ENCODE measurements around the gene RASSF4.

Gene RASSF4

DNA sequence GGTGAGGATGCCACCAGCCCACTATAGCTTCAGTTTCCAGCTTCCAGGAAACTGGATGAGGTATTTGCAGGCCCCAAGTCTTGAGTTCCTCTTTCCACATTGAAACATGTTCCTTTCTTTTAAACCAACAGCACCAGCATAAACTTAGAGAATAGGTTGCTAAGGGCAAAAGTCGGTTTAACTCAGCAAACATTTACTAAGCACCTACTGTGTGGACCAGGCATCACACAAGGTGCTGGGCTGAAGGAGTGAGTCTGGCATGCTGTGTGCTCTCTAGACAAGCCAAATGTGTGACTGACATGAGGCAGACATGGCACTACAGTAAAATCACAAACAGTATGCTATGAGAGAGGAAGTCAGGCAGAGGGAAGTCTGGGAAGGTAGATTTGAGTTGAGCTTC, 11.0 kb upstream of the RASSF4 start:
- DNase-seq (ENCODE audit: low read depth) = no peak

DNA sequence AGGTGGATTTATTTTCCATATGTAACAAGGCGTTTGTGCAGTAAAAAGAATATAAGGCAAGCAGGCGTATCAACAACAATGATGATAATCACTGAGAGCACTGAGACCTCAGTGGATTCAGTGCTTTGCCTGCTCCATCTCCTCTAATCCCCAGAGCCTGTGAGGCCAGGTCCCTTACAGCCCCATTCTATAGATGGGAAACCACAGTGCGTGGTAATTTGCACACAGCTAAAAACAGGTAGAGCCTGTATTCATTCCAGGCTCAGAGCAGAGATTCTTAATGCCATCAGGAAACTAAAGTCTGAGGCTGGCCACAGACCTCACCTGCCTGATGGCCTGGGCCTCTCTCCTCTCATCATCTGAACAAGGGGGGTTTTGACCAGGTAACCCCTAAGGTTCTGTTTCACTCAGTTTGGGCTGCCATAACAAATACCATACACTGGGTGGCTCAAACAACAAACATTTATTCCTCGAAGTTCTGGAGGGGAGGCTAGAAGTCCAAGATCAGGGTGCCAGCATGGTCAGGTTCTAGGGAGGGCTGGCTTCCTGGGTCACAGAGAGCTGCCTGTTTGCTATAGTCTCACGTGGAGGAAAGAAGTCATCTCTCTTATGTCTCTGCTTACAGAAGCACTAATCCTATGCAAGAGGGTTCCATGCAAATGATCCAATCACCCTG, 10.3 kb upstream of the RASSF4 start:
- no peak for DNase-seq (ENCODE audit: low read depth)

DNA sequence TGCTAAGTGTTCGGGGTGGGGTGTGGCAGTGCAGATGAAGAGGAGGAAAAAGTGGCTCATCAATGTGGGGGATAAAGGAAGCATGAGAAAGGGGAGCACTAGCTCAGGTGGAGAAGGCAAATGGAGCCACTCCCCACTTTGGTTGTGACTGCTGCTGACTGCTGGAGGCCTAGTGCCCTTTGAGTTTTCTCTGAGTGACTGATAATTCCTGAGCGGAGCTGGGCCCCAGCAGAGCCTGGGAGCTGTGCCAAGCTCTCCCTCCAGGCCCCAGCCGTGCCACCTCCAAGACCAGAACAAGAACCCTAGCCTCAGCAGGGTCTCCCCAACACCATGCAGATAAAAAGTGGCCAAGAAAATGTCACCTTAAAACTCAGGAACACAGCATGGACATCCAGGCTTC, 9.7 kb upstream of the RASSF4 start:
- no peak for DNase-seq (ENCODE audit: low read depth)

DNA sequence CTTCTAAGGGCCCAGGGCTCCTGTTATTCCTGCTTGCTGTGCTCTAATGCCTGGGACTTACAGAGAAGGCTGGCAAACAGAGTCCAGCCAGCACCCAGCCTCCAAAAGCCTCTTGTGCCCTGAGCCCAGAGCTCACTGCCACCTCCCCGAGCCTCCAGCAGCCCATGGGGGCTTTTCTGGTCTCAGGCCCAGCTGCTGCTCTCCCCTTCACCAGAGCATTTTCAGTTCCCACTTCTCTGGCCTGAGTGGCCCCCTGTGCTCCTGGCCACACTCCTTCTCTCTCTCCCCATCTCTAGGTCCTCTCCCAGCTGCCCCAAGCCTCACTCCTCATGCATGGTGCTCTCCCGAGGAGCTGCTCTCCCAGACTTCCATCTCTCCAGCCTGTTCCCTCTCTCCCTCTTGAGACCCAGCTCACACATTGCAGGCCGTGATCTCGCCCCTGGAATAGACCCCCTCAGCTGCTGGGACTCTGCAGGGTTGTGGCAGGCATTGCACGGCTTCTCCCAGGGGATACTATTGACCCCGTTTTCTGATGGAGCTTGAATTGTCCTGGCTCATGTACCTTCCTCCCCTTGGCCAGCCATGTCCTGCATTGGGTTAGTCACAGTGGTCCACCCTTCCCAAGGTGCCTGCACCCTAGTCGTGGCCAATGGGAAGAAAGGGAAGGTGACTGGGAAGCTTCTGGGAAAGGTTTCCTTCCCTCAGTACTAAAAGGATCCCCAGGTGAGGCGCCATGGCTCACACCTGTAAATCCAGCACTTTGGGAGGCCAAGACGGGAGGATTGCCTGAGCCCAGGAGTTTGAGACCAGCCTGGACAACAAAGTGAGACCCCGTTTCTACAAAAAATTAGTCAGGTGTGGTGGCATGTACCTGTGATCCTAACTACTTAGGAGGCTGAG, 9.0 kb upstream of the RASSF4 start:
- no peak for DNase-seq (ENCODE audit: low read depth)

DNA sequence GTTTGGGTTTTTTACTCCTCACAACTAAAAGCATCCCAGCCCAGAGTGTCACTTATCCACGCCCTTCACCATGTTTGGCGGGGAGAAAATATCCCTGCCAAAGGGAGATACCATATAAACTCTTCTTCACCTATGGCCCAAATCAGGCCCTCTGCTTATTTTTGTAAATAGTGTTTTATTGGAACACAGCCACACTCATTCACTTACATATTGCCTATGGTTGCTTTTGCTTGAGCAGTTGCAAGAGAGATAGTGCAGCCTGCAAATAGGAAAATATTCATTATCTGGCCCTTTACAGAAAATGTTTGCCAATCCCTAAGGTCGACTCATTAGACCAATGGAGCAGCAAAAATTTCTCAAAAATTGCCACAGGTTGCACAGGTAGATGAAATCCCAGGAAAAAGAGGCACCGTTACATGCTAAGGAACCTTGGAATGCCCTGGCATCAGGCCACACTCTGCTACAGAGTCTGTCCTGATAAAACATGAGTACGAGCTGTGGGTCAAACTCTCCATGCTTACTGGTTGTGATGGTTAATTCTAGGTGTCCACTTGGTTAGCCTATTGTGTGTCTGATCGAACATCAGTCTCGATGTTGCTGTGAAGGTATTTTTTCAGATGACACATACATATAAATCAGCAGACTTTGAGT, 7.9 kb upstream of the RASSF4 start:
- DNase-seq (ENCODE audit: low read depth) = no peak

DNA sequence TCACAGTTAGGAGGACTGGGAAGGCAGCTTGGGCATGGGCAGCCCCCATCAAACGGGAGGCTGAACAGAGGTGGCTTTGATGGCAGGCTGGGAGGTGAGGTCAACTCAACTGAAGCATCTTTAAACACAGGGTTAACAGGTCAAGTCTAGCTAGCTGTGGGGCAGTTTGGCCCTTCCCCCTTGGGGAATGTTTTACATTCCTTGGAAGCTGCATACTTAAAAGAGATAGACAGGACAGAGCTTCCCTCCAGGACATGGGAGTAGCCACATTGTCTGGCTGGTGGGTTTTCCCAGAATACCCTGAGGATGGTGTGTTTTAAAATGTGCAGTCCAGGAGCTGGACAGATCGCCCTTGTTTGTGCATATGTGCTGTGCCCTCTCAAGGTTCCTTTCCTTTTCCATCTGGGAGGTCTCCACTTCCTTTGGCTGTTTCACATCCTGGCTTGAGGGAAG, 6.8 kb upstream of the RASSF4 start:
- no peak for DNase-seq (ENCODE audit: low read depth)

DNA sequence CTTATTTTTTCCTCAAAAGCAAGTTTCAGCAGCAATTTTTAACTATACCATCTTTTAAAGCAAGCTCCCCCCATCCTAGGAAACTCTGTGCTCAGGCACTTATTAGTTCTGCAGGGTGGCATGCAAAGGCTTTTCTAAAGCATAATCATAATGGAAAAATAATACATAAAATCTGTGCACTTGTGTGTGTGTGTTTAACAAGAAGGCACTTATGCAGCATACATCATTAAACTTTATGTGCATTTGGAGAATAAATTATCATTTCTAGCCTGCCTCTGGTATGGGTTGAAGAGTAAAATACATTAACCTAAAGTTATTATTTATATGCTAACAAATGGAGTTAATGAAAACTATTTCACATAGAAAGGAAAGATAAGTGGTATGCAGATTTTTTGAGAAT, 5.6 kb upstream of the RASSF4 start:
- DNase-seq (ENCODE audit: low read depth) = no peak

DNA sequence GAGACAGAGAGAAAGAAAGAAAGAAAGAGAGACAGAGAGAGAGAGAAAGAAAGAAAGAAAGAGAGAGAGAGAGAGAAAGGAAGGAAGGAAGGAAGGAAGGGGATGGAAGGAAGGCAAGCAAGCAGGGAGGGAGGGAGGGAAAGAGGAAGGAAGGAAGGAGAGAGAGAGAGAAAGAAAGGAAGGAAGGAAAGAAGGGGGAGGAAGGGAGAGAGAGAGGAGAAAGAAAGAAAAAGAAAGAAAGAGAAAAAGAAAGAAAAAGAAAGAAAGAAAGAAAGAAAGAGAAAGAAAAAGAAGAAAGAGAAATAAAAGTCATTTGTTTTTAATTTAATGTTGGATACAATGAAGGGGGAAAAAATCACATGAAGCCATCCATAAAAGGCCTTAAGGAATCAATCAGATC, 4.6 kb upstream of the RASSF4 start:
- DNase-seq (ENCODE audit: low read depth) = no peak

DNA sequence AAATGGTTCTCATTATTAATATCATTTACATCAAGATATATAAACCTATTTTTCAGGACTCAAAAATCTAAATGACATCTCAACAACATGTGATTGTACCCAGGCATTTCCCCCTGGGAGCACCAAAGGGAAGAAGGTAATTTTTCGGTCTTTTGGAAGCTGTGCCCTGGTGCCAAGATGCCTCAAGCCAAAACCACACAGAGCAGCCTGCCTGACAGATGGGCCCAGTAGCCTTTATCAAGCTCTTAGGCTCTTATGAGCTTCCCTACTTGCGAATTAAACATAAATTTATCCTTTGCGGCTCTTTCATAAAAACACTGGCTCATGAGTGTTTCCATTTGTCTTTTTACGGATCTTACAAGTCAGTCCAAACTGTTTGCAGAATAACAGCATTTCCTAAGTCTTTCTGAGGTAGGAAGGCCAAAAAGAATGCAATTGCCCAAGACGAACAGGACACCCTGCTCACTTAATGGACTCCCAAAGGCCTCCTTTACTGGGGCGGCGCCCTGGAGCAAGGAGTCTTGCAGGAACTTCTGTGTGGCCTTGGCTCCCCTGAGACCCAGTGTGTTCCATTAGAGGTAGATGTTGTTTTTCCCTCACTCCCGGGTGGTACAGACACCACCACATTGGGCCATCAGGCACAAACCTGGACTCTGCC, 4.1 kb upstream of the RASSF4 start:
- DNase-seq (ENCODE audit: low read depth) = no peak

DNA sequence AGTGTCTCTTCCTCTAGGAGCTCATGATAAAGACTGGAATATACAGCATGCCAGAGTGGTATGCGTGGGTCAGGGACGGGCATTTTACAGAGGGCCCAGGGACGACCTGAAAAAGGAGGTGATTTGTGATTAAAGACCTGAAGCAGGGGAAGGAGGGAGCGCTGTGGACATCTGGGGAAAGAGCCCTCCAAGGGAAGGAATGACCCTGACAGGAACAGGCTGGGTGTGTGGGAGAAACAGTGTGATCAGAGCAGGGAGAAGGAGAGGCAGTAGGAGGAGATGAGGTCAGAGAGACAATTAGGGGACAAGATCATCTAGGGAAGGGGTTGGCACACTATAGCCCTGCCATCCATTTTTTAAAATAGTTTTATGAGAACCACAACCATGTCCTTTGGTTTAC, 3.4 kb upstream of the RASSF4 start:
- DNase-seq (ENCODE audit: low read depth) = no peak

DNA sequence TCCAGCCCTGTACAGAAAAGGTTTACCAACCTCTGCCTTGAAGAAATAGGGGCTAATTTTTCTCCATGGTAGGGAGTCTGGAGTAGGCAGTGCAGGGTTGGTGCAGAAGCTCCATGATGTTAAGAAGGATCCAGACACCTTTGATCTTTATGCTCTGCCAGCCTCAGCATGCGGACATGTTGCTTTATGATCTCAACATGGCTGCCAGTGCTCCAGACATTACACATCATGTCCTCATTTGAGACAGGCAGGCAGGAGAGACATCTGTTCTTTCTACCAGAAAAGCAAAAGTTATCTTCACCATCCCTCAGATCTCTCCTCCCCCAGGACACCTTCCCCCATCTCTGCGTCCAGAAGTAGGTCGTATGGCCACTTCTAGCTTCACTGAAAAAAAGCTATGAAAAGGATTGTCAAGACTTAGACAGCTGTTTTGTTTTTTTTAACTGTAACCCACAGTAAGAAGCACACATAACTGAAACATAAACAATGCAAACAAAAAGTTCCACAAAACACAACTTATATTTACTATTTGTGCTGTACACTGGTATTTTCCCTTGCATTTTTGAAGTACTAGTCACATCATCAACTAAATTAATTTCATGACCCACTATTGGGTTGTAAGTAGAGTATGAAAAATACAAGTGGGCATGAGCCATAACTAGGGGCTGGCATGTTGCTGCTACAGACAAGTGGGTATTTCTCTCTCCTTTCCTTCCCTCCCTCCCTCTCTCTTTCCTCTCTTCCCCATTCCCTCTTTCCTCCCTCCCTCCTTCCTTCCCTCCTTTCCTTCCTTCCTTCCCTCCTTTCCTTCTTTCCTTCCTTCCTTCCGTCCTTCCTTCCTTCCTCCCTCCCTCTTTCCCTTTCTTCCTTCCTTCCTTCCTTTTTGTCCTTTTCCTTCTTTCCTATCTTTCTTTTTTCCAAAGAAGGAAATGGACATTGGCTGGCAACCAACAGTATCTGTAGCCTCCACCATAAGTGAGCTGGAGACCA, 2.6 kb upstream of the RASSF4 start:
- DNase-seq (ENCODE audit: low read depth) = no peak

DNA sequence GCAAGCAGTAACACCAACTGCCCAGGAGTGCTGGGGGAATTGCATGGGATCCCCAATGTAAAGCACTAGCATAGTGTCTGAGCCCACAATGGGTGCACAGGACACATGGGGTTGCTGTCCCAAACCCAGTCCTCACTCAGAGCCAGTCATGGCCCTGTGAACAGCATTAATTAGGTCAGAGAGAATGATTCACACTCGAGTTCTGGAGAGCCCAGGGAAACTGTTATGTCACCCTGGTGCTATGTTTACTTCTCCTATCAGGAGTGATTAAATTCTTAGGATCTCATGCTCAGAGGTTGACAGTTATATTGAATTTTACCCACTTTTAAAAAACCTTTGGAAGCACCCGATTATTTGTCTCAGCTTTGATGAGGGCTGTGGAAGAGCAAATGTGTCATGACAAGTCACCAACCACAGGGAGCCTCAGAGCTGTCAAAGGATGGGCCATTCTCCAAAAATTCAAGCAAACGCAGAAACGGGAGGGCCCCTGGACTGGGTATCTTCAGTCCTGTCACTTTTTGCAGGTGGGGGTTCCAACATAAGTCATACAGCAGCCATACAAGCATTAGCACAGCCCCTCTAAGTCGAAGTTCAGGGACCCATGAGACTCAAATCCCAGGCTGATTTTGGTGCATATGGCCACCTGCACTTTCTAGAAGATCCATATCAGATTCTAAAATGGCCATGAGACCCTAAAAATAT, 1.3 kb upstream of the RASSF4 start:
- DNase-seq (ENCODE audit: low read depth) = no peak

DNA sequence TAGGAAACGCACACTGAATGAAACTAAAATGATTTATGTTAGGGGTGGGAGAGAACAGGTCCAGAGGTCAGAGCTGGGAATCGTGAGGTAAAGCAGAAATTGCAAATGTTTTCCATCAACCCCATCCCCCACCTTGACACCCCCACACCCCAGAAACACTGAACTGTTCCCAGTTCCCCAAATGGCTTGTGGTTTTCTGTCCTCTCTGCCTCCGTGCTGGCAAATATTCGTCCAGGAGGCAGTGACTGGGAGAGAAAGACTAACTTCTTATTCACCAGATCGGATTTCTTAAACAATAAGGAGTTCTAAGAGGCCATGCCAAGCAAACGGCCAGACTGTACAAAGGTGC, 730 bp upstream of the RASSF4 start:
- DNase-seq (ENCODE audit: low read depth) = no peak

DNA sequence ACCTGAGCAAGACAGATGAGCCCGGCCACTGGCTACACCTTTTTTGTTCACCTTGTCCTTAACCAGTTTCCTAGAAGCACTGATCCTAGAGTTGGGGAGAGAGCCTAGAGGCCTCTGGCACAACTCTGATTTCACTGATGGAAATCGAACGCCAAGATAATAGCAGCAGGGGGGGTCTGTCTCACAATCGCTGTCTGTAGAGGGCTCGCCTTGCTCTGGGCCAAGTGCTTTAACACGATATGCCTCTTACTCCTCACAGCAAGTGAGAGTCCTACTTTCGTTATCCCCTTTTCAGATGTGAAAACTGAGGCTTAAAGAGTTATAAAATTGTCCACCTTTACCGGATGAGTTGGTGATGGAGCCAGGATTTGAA, 472 bp downstream of the RASSF4 start:
- DNase-seq (ENCODE audit: low read depth) = no peak

DNA sequence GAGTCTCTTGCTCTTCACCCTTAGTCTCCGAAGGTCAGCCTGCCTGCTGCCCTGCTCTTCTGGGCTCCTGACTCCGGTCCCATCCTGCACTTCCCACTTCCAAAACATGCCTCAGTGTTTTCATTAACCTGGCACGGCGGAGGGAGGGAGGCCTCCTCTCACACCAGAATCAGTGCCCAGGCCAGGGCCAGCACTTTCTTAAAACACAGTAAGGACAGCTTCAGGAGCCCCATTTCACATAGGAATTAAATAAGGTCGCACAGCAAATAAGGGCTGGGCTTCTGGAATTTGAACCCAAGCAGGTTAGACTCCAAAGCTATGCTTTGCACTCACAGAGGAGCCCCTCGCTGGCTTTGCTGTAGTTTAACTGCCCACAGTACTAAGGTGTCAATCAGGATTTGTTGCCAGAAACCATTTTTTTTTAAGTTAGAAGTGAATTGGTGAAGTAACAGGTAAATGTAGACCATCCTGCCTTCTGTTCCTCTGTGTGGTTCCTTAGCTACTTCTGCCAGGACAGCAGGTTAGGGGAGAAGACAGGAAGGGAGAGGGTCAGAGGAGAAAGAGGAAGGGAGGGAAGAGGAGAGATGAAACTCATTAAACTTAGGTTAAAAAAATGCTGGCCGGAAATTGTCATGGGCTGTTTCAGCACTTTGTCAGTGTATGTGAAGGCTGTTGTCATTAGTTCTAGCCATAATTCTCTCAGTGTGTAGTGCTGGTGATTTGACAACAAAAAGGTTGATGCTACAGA, 1.1 kb downstream of the RASSF4 start:
- no peak for DNase-seq (ENCODE audit: low read depth)

DNA sequence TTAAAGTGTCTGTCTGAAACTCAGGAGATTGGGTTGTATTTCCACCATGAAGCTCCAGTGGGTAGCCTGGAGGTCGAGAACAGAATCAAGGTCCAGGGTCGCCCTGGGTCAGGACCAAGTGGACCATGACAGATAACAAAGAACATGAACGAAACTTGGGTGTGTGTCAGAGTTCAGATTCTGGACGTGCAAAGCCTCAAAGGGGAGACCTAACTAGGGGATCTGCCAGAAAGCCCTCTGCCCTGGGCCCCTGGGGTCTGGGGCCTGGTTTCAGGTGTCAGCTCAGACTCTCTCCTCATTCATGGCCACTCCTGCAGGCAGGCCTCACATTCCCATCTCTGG, 1.6 kb downstream of the RASSF4 start:
- DNase-seq (ENCODE audit: low read depth) = no peak

DNA sequence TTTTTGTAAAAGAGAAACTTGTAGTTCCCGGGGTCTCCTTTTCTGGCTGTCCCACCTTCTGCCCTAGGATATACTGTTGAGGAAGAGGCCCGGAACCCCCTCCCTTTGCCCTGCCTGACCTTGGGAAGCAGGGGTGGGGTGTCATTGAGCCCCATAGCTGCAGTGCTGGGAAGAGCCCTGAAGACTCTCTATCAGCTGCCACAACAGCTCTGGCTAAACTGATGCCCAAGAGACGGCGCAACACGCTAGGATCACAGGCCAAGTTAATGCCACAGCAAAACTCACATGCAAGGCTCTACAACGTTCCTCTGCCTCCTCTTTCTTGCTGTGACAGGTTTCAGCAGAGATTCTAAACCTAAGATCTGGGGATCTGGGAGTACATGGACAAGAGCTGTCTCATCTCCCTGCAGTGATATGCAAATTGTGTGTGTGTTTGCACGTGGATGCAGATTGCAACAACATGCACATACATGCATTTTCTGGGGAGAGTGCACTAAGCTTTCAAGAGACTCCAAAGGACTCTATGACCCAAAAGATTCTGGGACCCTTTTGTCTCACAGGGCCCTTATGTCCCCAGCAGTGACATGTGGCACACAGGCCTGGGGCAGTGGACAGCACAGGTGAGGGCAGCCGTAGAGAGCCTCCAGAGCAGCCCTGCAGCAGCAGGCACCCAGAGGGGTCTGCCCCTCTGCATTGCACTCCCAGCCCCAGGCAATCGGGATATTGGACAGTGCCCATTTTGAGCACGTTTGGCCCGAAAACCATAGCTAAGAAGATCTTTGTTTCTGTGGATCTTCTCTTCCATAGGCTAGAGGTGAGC, 2.5 kb downstream of the RASSF4 start:
- DNase-seq (ENCODE audit: low read depth) = no peak

DNA sequence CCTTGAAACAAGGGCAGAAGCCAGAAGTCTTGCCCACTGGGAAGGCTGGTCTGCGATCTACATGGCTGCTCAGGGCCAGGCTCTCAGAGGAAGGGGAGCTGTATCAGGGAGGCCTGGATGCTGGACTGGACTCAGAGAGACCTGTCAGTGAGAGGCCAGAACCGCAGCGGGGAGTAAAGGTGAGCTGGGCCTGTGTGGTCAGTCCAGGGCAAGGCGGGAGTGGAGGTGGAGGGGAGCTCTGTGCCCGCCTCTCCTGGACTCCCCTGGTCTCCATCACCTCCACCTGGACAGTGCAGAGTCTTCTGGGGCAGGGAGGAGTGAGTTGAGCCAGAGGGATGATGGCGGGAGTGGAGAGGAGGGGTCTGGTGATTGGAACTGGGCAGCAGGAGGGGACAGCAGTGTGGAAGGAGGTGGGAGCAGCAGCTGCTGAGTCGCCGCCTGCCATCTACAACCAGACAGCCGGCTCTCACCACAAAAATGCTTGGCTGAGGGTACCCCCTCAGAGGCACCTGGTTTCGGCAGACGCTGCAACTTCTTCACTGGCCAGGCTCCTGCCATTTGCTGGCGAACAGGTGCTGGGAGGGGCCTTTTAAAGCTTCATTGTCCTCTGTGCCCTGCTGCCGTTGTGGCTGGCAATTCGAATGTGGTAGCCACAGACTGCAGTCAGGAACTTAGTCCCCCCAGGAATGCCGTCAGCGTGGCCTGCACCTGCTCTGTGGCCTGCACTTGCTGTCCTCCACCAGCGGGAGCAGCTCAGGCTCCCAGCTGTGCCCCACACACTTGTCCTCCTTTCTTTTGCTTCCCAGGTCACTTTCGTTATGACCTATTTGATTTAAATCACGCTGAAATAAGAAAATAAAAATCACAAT, 3.5 kb downstream of the RASSF4 start:
- no peak for DNase-seq (ENCODE audit: low read depth)
